Caki2 (cell line): ENCODE data around the gene ANHX. TPM values are rescaled to one million over a fixed set of nuclear protein-coding genes. Genes with fewer than 3 reads are reported as not detected.
"Not testable (repeated sequence)": the region's sequence is repeated elsewhere in the genome, so short reads cannot be mapped to it uniquely, and the experiment has no call there.

ENCODE experiments used
- DNase-seq: peaks from one replicate; pipeline ENCODE4 v3.0.0-alpha.2; 2015; ENCODE audit warnings: low read depth
- in situ Hi-C: cut with HindIII; loops from 2 replicates; pipeline ENCODE4 v1.10.0; 2016; ENCODE audit warnings: low sequenced_read_pairs, low pct_unique_long_range_greater_than_20kb, mixed read lengths
- total RNA-seq: library from RNA; depleted of rRNA; stranded (reverse); fragments of >200 nt; shearing (Covaris generic); gene quantifications from 2 replicates; pipeline ENCODE4 v1.2.3, GENCODE V29; 2014; ENCODE audit warnings: low replicate concordance; rRNA removed

Gene ANHX
- total RNA-seq: not detected in 2 replicates

DNA sequence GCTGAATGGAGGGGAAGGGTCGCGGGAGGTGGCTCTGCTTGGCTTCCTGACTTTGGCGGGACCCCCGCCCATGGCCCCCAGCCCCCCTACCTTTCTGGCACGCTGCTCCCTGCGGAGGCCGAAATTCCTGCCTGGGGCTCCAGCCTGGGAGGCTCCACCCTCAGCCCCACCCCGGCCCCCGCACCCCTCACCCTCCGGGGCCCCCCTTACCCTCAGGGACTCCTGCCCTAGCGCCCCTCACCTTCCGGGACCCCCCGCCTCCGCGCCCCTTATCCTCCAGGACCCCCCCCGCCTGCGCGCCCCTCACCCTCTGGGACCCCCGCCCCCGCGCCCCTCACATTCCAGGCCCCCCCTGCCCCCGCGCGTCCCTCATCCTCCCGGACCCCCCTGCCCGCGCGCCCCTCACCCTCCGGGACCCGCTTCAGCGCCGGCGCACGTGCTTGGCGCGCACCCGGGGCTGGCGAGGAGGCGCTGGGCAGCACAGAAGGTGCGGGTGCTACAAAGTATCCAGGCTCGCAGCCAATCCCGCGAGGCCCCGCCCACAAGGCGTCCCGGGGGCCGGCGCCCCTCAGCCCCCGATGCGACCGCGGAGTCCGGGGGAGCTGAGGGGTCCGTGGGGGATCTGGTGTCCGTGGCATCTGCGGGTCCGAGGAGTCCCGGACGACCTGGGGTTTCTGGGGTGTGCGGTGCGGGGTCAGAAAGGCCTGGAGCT is at the start of gene ANHX:
Gene ANHX (minus strand): TSS at position 477 of the 712 bp plus-strand sequence. CDS start 1,521 bp downstream, outside the sequence.
- no peak for DNase-seq
- in situ Hi-C loops: no loop called here

DNA sequence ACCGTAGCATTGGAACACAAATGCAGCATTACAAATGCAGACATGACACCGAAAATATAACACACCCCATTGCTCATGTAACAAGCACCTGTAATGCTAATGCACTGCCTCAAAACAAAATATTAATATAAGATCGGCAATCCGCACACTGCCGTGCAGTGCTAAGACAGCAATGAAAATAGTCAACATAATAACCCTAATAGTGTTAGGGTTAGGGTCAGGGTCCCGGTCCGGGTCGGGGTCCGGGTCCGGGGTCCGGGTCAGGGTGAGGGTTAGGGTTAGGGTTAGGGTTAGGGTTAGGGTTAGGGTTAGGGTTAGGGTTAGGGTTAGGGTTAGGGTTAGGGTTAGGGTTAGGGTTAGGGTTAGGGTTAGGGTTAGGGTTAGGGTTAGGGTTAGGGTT is 29.0 kb upstream of the ANHX start:
- DNase-seq, in situ Hi-C loops: not testable (repeated sequence)

DNA sequence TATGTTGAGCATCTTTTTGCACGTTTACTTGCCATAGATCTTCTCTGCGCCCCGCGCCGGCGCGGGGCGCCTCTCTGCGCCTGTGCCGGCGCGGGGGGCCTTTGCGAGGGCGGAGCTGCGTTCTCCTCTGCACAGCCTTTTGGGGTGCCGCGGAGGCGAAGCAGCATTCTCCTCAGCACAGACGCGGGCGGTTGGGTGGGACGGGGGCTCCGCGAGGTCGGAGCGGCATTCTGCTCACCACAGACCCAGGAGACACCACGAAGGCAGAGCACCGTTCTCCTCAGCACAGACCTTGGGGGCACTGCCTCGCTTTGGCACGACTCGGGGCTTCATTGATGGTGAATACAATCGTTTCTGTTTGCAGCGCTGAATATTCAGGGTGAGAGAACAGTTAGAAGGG is 28.5 kb upstream of the ANHX start:
- DNase-seq: no peak
- in situ Hi-C loops: no loop called here

DNA sequence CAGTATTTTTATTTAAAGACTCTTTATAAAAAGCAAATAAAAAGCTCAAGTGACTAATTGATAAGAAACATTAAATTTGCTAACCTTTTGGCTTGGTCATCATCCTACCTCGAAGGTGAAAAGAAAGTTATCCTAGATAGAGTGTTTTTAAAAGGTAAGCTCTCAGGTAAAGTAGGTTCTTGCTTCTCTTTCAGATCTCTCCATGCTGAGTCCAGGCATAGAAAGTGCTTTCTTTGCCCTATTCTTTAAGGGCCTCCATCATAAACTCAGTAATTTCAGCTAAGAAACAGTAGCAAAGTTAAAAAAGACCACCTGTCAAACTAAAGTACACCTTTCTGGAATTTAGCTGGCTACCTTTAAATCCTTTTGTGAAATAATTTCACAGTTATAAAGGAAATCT is 20.6 kb upstream of the ANHX start:
- DNase-seq: no peak
- in situ Hi-C loops: no loop called here

DNA sequence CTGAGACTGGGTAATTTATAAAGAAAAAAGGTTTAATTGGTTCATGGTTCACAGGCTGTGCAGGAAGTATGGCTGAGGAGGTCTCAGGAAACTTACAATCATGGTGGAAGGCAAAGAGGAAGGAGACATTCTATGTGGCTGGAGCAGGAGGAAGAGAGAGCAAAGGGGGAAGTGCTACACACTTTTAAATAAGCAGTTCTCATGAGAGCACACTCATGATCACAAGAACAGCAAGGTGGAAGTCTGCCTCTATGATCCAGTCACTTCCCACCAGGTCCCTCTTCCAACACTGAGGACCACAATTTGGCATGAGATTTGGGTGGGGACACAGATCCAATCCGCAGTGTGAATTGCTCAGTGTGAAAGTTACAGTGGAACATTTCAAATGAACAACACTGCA is 20.2 kb upstream of the ANHX start:
- DNase-seq, in situ Hi-C loops: not testable (repeated sequence)

DNA sequence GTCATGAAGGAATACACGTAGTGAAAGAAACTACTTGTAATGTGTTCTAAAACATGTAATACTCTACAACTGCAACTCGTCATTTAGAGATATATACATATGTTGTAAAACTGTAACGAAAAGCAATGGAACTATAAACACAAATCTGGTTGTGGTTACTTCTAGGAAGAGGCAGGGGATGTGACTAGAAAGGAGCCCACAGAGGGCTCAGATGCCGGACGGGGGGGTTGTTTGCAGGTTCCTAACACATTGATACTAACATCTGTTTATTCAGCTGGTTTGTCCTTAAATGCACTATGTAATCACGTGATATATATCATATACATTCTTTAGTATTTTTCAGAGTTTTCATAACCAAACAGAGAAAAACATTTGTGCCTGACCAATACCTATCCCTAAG is 16.1 kb upstream of the ANHX start:
- in situ Hi-C loops: no loop called here

DNA sequence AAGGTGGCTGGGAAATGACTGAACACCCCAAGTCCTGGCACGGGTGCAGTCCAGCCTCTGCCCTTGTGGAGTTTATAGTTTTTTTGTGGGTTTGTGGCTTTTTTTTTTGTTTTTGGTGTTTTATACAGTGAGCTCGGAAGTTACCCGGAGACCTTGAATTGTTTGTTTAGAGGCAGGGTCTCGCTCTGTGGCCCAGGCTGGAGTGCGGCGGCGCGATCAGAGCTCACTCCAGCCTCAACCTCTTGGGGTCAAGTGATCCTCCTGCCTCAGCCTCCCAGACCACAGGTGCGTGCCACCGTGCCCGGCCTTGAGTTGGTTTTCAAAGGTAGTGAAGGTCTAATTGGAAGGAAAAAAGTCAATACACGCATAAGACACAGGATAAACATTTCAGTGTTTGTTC is 879 bp upstream of the ANHX start:
- in situ Hi-C loops: no loop called here
- DNase-seq: no peak

More for the DNA sequence above, 16.1 kb upstream of the ANHX start:
- no peak for DNase-seq

DNA sequence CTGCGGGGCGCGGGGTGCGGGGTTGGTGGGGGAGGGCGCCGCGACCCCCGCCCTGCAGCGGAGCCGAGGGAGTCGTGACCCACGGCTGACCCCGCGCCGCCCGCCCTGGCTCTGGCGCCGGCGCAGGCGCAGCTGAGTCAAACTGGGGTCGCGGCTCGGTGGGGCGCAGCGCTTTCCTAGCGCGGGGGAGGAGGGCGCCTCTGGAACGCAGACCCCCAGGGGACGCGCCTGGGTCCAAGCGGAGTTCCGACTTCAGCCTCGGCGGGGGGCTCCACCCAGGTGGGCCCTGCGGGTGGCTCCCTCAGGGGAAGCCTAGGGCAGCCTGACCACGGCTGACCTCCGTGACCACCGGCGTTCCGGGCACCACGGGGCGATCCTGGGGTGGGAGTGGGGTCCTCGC is 467 bp upstream of the ANHX start:
- no peak for DNase-seq
- in situ Hi-C loops: no loop called here

DNA sequence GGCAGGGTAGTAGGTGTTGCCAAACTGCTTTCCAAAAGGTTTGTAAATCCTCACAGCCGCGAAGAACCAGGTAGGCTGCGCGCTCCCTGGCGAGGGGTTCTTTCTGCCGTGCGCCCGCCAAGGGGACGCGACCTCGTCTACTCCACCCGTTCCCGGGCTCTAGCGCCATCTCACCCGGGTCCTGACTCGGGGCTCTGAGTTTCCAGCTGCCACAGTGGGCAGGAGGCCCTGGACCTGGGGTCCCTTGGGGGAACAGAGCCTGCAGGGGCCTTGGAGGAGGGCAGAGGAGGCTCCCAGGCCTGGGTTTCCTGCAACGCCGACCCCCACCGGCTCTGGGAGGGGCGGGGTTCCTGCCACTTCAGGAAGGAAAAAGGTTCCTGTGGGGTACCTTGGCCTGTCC is 706 bp downstream of the ANHX start:
- in situ Hi-C loops: no loop called here
- no peak for DNase-seq

DNA sequence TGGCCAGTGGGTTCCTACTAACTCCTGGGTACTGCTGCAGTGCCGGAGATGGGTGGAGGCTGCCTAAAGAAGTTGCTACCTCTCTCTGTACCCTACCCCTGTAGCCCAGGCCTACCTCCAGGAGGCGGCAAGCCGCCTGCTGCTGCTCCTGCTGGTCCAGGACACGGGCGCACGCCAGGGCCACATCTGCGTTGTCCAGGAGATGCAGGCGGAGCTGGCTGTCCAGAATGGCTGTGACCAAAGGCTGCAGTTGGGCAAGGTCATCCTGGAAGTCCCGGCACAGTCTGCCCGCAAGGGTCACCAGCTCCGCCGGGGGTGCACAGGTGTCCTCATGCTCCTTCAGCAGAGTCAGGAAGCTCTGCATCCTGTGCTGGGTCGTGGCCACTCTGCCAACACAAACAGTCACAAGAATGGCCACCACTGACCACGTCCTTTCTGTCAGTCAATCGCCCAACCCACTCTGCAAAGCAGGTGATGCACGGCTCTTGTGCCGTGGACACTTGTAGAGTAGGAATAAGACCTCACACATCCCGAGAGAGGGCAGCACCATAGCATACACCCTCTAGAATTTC is 1.6 kb downstream of the ANHX start:
- no peak for DNase-seq
- in situ Hi-C loops: no loop called here

DNA sequence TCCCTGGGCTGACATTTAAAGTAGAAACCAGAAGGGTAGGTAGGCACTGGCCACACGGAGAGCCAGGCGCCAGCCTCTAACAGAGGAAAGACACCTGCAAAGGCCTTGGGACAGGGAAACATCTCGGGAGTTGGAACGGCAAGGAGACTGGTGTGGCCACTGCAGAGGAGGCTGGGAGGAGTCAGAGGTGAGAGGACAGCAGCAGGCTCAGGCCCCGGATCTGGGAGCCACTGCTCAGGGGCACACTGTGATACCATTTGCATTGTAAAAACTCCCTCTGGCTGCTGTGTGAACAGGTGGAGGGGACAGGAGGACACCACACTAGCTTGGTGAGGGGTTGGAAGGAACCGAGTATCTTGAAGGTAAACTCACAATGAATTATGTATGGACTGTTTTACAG is 2.7 kb downstream of the ANHX start:
- in situ Hi-C loops: no loop called here
- DNase-seq: no peak

DNA sequence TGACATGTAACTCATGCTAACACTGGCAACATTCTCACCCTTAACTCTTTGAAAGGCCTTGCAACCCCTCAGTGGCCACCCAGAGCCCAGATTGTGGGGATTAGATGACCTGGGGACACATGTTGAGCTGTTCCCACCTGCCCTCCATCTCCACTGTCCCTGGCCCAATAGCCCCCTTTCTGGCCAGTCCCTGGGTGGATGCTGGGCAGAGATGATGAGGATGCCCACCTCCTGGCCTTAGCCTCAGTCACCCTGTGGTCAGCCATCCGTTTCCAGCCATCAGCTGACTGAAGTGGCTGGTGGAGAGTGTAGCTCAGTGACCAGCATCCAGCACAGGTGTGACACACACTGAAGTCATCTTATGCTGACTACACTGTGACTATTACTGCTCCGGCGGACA is 4.7 kb downstream of the ANHX start:
- in situ Hi-C loops: no loop called here
- DNase-seq: no peak

DNA sequence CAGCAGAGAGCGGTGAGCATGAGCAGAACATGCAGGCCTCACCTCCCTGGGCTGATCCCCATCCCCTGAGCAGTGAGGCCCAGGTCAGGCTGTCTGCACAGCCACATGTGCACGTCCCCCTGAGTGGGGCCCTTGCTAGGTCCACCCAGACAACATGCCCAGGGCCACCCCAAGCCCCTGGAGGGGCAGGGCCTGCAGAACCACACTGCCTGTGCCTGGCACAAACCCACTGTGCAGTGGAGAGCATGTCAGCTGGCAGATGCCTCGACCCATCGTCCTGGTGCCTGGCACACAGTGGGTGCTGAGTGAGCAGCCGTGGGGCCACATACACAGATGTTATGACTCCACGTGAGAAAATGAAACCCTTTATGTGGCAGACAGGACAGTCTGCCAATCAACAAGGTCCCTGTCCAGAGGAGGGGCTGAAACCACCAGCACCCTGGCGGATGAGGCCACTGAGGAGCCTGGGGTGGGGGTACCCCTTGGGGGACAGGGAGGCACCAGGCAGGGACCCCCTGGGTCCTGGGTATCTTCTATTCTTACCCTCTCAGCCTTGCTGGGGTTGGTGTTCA is 8.3 kb downstream of the ANHX start:
- in situ Hi-C loops: no loop called here
- no peak for DNase-seq

DNA sequence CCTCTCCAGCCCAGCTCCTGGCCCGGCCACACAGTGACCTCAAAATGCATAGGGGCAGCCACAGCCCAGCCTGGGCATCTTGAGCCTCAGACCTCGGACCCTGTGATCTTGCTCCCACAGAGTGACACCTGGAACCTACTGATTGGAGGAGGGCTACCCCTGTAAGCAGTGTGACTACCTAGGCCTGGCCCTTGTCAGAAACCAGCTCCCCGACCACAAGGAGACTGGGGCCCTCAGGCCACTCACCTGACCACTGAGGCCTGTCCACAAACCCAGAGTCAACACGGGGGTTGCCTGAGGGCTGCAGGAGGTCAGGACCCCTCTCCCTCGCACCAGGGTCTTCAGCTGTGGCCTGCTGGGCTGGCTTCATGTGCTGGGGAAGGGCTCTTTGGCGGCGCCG is 9.0 kb downstream of the ANHX start:
- in situ Hi-C loops: no loop called here
- no peak for DNase-seq

DNA sequence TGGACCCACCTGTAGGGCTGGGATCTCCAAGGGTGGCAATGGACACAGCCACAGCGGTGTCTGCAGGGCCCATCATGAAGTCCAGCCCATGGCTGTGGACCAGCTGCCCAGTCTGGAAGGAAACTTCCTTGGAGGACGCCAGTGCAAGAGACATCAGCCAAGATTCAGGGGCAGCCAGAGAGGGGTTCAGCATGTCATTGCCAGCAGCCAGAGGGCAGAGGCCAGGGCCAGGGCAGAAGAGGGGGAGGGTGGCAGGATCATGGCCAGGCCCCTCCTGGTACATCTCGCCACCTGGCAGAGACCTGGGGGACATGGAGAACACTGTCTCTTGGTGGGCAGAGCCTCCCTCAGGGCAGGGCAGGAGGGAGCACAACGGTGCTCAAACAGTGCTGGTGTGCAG is 10.2 kb downstream of the ANHX start:
- in situ Hi-C loops: no loop called here
- no peak for DNase-seq

DNA sequence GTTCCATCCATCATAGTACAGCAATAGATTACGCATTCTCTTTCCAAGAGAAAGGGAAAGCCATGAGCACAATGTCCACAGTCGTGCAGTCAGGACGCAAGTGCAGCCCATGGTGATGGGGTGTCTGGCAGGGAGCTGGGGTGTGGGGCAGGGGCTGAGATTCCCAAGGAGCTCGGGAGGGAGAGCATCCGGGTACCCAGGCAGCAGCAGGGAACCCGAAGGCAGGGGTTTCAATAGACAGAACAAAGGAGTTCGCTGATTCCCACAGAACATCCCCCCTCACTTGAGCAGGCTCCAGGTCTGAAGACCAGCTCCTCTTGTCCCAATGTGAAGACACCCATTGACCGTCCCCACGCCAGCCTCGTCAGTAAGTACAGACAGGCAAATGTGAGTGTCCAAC is 13.5 kb downstream of the ANHX start:
- in situ Hi-C loops: no loop called here
- no peak for DNase-seq

DNA sequence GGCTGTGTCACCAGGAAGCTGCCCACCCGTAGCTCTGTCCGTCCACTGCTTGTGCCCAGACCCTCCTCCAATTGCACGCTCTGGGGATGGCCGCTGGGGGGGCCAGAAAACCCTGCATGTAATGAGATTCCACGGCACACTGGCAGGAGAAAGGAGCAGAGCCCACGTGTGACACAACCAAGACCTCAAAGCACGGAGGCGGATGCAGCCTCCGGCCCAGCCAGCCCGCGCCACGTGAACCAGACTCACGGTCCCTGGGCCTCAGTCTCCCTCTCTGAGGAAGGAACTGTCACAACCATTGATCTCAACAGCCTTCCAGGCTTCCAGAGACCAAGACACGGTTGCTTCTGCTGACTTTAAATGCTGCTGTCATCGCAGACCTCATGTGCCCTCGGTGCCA is 14.4 kb downstream of the ANHX start:
- DNase-seq: no peak
- in situ Hi-C loops: no loop called here

DNA sequence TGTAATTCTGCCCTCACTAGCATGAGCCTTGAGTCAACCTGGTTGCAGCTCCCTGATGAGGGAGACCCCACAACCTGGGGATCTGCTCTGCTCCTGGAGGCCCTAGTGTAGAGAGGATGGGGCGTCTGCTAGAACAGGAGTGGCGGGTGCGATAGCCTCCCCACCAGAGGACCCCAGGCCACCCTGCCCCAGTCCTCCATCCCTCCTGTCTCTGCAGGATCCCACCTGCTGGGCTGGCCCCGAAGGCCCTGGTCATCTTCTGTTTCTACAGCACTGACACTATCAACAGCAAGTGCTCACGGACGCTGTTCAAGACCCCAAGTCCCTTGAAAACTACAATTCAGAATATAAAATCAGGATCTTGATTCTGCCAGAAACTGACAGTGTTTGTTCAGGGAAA is 15.2 kb downstream of the ANHX start:
- no peak for DNase-seq
- in situ Hi-C loops: no loop called here

DNA sequence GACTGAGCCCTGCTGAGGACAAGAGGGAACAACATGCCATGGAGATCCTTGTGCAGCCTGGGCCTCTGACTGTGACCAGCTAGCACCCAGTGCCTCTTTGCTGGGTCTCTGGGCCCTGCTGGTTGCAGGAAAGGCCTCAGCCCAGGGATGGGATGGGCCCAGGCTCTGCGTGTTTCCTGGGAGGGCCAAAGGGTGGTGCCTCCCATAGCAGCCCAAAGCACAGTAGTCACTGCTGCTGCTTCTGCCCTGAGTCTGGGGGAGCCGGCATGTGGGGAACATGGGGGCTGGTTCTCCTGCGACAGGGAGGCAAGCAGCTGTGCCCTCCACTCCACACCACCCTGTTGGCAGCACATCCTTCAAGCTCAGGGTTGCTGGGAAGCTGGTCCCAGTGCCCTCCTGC is 18.5 kb downstream of the ANHX start:
- no peak for DNase-seq
- in situ Hi-C loops: no loop called here

DNA sequence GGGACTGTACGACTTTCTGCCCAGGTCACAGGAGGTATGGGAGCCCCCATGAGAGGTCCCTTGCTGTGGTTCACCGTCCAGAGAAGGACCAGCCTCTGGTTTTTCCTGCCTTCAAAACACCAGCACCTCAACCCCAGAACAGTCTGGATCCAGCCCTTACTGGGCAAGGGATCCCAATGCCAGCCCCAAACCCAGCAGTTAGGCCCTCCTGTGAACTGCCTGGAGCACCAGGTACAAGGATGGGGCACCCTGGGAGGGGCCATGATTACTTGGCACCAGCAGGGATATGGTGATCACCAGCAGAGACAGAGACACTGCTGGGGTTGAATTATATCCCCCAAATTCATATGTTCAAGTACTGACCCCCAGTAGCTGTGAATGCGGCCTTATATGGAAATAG is 20.0 kb downstream of the ANHX start:
- no peak for DNase-seq
- in situ Hi-C loops: no loop called here
